SU-DHL-6 (cell line): Measurements from ENCODE around the gene CXADR.

Experiments used
- H2AFZ ChIP-seq: fragments of 200-600 bp; sonication (generic); 2 replicates; pipeline ENCODE4 v1.6.1; 2014; ENCODE audit warnings: low read depth, mild to moderate bottlenecking, moderate library complexity, mixed read lengths, antibody characterized with exemption, low read length; ENCODE audit not compliant: severe bottlenecking
- H3F3A ChIP-seq: fragments of 200-600 bp; shearing (Covaris generic); 2 replicates; pipeline ENCODE4 v1.6.0; 2016; ENCODE audit warnings: antibody characterized with exemption, mild to moderate bottlenecking; ENCODE audit not compliant: insufficient read depth
- H3K27ac ChIP-seq: fragments of 200-600 bp; sonication (generic); 2 replicates; pipeline ENCODE4 v1.5.1; 2016; ENCODE audit warnings: low read depth, mild to moderate bottlenecking, low read length, moderate library complexity, mixed read lengths
- H3K27me3 ChIP-seq: fragments of 200-600 bp; sonication (generic), shearing (Covaris generic); 2 replicates; pipeline ENCODE4 v1.6.0; 2014; ENCODE audit warnings: mild to moderate bottlenecking, low read length
- H3K36me3 ChIP-seq: fragments of 200-600 bp; sonication (generic); 2 replicates; pipeline ENCODE4 v1.6.1; 2014; ENCODE audit warnings: mild to moderate bottlenecking, low read length, mixed read lengths
- H3K4me2 ChIP-seq: fragments of 300-600, 200-600 bp; shearing (Covaris generic), sonication (generic); 2 replicates; pipeline ENCODE4 v1.6.0; 2014; ENCODE audit warnings: low read length, low read depth, mild to moderate bottlenecking; ENCODE audit not compliant: poor library complexity, severe bottlenecking
- H3K4me3 ChIP-seq: fragments of 200-600 bp; sonication (generic); 2 replicates; pipeline ENCODE4 v1.5.1; 2014; ENCODE audit warnings: antibody characterized with exemption, low read length, mild to moderate bottlenecking, mixed read lengths; ENCODE audit not compliant: insufficient read depth, poor library complexity, severe bottlenecking
- H3K79me2 ChIP-seq: fragments of 200-600 bp; sonication (generic); 2 replicates; pipeline ENCODE4 v1.6.1; 2014; ENCODE audit warnings: mild to moderate bottlenecking, low read length, moderate library complexity; ENCODE audit not compliant: insufficient read depth
- H3K9ac ChIP-seq: fragments of 200-600 bp; sonication (generic); 2 replicates; pipeline ENCODE4 v1.7.0; 2014; ENCODE audit warnings: mild to moderate bottlenecking, low read length
- H3K9me2 ChIP-seq: fragments of 200-600 bp; sonication (generic); replicated peaks from 2 replicates; pipeline ENCODE4 v1.6.1; 2014; ENCODE audit warnings: low read length; ENCODE audit not compliant: insufficient read depth
- H3K9me3 ChIP-seq: fragments of 200-600 bp; sonication (generic); 2 replicates; pipeline ENCODE4 v1.6.1; 2014; ENCODE audit warnings: low read length, mixed read lengths; ENCODE audit not compliant: insufficient read depth
- H4K20me1 ChIP-seq: fragments of 200-600 bp; sonication (generic); 2 replicates; pipeline ENCODE4 v1.6.1; 2014; ENCODE audit warnings: low read depth, mild to moderate bottlenecking, antibody characterized with exemption, low read length, moderate library complexity, mixed read lengths
- EZH2phosphoT487 ChIP-seq: fragments of 200-600 bp; sonication (generic), shearing (Covaris generic); conservative IDR thresholded peaks from 2 replicates; pipeline ENCODE4 v1.6.1; 2018; ENCODE audit warnings: mild to moderate bottlenecking, antibody characterized with exemption, low read length, moderate library complexity, mixed read lengths
- TF ChIP-seq, protein P1 (sequence below): fragments of 200-600 bp; sonication (generic); IDR thresholded peaks from one replicate; pipeline ENCODE4 v1.5.1; 2017; ENCODE audit warnings: antibody characterized with exemption, mild to moderate bottlenecking, low read length, moderate library complexity; ENCODE audit not compliant: insufficient read depth, poor library complexity, severe bottlenecking

The CXADR gene

GRCh38 chr21:17548262-17548661 lies 35.4 kb downstream of the CXADR start:
- Histone ChIP-seq H3K4me3 (no peak overlapping the region), H3K4me2 (no peak overlapping the region), H3F3A (no peaks in the 10 kb centered on the region), H3K9me2 (no peaks in the 10 kb centered on the region), H3K36me3 (no peaks in the 10 kb centered on the region), H3K9me3 (no peaks in the 10 kb centered on the region), H3K9ac (no peak overlapping the region), H3K27me3 (no peaks in the 10 kb centered on the region), H3K27ac (no peak overlapping the region), H2AFZ (no peak overlapping the region), H3K79me2 (no peaks in the 10 kb centered on the region), H4K20me1 (no peaks in the 10 kb centered on the region)
- no peak for TF ChIP-seq EZH2phosphoT487
- TF ChIP-seq, protein P1, sequence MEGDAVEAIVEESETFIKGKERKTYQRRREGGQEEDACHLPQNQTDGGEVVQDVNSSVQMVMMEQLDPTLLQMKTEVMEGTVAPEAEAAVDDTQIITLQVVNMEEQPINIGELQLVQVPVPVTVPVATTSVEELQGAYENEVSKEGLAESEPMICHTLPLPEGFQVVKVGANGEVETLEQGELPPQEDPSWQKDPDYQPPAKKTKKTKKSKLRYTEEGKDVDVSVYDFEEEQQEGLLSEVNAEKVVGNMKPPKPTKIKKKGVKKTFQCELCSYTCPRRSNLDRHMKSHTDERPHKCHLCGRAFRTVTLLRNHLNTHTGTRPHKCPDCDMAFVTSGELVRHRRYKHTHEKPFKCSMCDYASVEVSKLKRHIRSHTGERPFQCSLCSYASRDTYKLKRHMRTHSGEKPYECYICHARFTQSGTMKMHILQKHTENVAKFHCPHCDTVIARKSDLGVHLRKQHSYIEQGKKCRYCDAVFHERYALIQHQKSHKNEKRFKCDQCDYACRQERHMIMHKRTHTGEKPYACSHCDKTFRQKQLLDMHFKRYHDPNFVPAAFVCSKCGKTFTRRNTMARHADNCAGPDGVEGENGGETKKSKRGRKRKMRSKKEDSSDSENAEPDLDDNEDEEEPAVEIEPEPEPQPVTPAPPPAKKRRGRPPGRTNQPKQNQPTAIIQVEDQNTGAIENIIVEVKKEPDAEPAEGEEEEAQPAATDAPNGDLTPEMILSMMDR: no peak

DNA sequence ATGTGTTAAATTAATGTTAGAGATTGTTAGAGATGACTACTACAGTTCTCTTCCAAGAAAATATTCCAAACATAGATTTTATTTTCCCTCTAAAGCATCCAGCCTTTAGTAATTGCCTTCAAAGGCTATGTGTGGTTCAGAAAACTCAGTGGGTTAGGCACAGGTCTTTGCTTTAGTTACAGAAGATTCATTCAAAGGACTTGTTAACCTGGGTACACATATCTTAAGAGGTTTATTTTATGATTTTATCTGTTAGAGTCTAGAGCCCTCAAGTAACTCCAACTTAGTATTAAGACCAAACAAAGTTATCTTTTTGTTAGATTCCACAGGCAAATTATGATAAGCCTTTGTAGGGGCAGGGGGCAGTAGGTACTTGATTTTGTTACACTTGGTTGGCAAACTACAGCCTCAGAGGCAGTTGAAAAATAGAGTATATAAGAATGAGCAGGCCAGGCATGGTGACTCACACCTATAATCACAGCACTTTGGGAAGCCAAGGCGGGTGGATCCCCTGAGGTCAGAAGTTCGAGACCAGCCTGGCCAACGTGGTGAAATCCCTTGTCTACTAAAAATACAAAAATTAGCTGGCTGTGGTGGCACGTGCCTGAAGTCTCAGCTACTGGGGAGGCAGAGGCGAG lies 37.9 kb downstream of the CXADR start:
- no peak overlapping the region for H2AFZ ChIP-seq
- no peak overlapping the region for H3K4me3 ChIP-seq
- no peaks in the 10 kb centered on the region for H3K36me3 ChIP-seq
- no peaks in the 10 kb centered on the region for H3K79me2 ChIP-seq
- no peaks in the 10 kb centered on the region for H3F3A ChIP-seq
- no peaks in the 10 kb centered on the region for H3K9me2 ChIP-seq
- H3K9me3 ChIP-seq: no peaks in the 10 kb centered on the region
- H3K9ac ChIP-seq: no peak overlapping the region
- H3K4me2 ChIP-seq: no peak overlapping the region
- no peaks in the 10 kb centered on the region for H4K20me1 ChIP-seq
- no peak for TF ChIP-seq EZH2phosphoT487
- TF ChIP-seq, protein P1: no peak
- no peak overlapping the region for H3K27ac ChIP-seq
- H3K27me3 ChIP-seq: no peaks in the 10 kb centered on the region

GRCh38 chr21:17552410-17552809 lies 39.6 kb downstream of the CXADR start:
- no peak overlapping the region for H3K4me3 ChIP-seq
- H4K20me1 ChIP-seq: no peaks in the 10 kb centered on the region
- H3K9me3 ChIP-seq: no peaks in the 10 kb centered on the region
- no peak overlapping the region for H3K9ac ChIP-seq
- TF ChIP-seq, protein P1: no peak
- TF ChIP-seq EZH2phosphoT487: no peak
- H3K79me2 ChIP-seq: no peaks in the 10 kb centered on the region
- no peaks in the 10 kb centered on the region for H3F3A ChIP-seq
- H3K27ac ChIP-seq: no peak overlapping the region
- H3K9me2 ChIP-seq: no peaks in the 10 kb centered on the region
- H2AFZ ChIP-seq: no peak overlapping the region
- H3K36me3 ChIP-seq: no peaks in the 10 kb centered on the region
- H3K4me2 ChIP-seq: no peak overlapping the region
- H3K27me3 ChIP-seq: no peaks in the 10 kb centered on the region
